Left forelimb (tissue), 1 donor: ENCODE data around the gene GDF2.

Experiments used
- DNase-seq: peaks from one replicate; pipeline ENCODE4 v3.0.0-alpha.2; 2018; ENCODE audit warnings: low spot score

Gene GDF2

DNA sequence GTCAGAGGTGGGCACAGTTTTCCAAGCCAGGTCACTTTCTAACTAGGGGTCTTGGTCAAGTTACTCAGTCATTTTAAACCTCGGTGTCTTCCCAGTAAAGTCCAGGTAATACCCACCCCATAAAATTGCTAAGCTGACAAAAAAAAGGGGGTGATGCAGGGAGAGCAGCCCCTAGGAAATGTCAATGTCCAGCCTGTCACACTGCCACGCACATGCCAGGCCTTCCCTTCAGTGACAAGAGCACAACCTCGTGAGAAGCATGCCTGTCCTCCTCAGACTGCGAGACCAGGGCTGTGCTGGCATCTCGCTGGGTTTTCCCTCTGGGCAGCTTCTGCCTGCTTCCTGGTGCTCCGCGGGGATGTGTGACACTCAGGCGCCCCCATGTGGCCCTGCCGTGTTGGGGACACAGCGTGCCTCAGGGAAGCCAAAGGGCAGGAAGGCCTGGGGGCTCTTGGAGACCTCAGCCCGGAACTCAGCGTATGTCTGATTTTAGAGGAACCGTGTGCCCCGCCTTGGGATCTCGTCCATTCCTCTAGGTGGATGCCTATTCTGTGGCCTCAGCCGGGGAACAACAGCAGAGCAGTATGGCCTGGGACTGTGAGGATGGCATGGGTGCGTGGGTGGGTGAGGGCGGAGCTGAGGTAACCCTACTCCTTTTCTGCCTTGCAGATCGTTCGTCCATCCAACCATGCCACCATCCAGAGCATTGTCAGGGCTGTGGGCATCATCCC lies 10.2 kb upstream of the GDF2 start:
- peak; percentile 84 for DNase-seq

DNA sequence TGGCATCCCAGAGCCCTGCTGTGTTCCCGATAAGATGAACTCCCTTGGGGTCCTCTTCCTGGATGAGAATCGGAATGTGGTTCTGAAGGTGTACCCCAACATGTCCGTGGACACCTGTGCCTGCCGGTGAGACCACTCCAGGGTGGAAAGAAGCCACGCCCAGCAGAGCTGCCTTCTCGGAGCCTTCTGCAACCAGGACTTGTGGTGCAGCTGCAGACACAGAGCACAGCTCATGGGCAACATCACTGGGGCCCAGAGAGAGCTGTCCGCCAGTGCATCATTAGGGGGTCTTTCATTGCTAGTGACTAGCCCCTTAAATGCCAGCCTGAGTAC lies 9.6 kb upstream of the GDF2 start:
- no peak for DNase-seq

DNA sequence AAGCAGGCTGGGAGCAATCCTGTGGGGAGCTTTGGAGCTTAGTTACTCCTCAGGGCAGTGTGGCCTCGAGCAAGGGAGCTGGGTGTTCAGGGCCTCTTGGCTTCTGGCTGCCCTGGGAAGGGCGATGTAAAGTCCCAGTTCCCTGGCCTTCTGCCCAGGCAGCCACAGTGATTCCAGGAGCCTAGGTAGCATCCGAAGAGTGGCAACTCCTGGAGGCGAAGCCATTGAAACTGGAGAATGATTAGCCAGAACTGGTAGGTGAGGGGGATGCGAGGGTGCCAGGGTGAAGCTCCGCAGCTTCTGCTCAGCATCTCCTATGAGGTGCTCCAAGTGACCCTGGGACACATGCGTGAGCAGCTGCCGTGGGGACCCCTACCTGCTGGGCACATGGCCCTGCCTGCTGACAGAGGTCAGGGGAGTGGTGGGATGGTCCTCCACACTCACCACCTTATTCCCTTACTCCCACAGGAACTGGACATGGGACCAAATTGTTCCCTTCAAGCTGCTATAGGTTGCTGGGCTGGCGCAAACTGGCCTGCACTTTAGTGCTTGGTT lies 7.8 kb upstream of the GDF2 start:
- no peak for DNase-seq

DNA sequence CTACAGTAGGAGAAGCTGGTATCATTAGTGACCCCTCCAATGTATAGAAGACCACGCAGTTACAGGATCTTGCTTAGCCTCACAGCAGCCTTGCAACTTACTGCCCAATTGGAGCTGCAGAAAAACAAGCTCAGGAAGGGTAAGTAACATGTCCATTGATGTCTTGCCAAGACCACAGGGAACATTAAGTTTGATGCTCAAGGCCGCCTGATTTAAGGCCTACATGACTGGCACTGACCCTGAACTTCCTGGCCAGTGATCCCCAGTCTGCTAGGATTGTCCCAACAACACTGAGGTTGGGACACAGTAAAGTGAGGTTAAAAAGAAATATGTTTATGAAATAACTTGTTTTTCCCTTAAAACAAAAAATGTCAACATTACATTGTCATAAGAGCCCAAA lies 6.8 kb upstream of the GDF2 start:
- no peak for DNase-seq

DNA sequence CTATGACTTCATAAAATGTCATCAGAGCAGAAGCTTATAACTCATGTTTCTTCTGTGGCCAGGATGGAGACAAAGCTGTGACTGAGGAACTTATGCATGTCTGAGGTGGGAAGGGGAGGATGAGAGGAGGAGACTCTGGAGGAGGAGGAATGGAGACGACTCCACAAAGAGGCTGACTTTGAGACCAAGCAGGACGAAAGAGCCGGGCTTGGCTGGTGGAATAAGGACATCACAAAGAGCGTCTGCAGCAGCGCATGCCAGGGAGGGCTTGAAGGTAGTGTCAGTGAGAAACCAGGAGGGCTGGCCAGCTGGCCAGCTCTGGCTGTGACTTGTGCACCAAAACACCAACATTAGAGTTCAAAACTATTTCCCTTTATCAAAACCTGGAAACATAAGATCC lies 6.1 kb upstream of the GDF2 start:
- no peak for DNase-seq

DNA sequence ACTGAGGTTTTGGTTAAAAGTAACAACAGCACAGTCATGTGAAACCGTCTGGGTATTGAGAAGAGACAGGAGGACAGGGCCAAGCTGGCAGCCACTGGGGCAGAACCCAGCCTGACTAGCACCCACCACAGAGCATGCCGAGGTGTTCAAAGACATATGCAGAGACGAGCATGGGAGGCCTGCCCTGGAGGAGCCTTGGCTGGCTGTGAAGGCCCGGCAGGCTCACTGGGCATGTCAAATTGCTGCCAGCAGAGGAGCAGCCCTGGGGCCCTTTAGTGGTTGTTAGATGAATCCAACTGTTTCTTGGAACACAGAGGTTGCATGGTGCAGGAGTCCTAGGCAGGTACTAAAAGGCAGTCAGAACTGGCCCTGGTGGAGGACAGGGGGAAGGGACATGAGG lies 5.0 kb upstream of the GDF2 start:
- no peak for DNase-seq

DNA sequence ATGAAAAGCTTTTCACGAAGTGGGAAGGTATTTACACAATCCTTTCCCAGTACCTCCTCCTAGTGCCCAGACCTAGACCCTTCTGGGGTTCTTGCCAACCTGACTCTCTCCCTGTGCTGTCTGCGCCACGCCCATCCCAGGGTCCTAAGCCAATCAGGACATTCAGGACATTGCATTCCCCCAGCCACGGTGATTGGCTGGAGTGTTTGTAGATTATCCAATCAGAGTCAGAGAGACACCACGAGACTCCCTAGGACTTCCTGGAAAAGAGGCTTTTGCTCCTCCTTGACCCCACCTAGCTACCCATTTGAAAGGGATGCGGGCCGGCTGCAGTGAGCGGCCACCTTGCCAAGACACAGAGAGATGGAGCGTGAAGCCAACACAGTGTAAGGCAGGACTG lies 3.5 kb upstream of the GDF2 start:
- peak; percentile 42 for DNase-seq

DNA sequence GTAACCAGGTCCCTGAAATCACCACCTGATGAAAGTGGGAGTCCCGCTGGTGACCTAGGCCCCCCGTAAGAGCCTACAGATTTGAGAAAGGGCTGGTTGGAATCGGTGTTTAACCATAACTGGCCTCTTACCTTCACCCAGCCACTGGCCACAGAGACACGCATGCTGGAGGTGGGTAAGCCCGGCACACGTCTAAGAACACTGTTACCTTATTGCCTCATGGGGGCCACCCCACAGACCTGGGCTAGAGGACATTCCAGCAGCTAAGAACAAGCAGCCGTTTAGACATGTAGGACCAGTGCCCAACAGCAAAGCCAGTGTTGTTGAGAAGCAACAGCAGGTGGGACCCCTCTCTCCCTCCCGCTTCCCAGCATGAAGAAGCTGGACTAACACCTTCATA lies 2.5 kb upstream of the GDF2 start:
- DNase-seq: peak; percentile 58

DNA sequence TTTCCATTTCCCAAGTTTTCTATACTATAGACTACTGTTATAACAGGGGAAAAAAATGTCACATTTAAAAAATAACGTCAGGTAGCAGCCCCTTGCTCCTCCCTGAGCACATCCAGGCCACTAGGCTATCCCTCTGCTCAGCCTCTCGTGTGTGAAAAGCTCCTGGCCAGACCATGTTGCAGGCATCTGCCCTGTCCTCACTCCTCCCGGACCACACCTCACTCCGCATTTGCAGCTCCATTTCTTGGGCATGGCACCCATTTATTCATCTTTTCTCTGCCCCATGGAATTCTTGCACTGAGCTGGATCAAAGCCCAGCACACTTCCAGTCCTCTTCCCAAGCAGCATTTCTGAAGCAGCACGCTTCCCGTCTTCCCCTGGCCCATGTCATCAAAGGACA lies 1.4 kb upstream of the GDF2 start:
- DNase-seq: no peak

DNA sequence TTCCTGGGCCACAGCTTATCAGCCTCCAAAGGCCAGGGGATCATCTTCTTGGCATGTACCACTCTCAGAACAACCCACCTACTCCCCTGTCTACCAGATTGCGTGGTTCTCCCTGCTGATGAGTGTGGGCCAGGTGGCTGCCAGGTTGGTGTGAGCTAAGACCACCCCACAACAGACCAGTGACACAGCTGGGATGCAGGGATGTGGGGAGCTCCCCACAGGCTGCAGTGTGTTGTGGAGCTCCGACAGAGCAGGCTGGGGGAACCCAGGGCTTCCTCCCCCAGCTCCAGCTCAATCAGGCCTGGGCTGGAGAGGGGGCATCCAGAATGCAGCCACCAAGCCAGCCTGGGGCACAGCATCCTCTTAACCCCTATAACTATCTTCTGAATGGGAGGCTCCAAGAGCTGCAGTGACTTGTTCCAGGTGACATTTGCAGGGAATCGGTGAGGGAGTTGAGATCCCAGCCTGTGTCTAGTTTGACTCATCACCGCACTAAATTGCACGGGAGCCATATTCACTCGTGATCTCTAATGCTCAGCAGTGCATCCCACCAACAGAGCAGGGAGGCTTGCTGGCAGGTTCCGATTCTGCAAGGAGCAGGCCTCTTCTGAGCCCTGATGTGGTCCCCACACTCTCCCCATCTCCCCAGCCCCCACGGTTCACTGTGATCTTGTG lies 596 bp upstream of the GDF2 start:
- peak; percentile 42 for DNase-seq

DNA sequence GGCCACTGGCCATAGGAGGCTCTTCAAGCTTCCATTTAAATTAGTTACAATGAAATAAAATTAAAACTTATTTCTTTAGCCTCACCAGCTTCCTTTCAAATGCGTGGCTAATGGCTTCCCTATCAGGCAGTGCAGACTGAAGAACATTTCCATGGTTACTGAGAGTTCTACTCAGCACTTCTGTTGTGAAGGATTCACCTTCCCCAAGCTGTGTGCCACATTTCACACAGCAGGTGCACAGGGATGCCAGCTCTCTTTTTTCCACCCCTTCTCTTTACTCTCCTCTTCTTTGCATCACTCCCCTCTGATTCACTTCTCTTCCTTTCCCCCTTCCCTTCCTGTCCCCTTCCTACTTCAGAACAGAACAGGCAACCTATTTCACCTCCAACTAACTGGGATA lies 833 bp downstream of the GDF2 start:
- DNase-seq: no peak

DNA sequence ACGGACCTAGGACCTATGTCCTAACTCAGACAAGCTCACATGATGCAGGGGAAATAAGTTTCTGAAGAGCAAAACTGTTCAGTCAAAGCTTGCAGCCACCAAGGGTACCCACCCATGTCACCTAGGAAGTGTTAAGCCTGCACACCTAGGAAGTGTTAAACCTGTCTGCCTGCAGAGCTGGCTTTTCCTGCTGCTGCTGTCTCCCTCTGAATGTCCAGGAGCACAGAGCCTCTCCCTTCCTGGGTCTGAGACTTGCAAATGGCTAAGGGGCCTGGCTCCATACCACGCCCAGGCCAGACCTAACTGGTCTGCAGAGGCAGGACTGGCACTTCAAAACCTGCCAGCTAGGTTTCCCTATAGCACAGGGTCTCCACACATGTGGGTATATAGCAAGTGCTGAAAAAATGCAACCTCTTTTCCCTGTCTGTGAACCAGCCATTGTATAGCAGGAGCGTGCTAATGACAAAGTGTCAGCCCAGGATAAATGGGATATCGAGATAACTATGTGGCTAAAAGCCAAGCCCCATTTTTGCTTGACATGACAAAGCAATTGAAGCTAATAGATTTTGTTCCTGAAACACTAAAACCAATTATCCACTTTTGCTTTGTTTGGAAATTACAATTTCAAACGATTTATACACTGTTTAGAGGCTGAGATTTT lies 1.5 kb downstream of the GDF2 start:
- peak; percentile 40 for DNase-seq

DNA sequence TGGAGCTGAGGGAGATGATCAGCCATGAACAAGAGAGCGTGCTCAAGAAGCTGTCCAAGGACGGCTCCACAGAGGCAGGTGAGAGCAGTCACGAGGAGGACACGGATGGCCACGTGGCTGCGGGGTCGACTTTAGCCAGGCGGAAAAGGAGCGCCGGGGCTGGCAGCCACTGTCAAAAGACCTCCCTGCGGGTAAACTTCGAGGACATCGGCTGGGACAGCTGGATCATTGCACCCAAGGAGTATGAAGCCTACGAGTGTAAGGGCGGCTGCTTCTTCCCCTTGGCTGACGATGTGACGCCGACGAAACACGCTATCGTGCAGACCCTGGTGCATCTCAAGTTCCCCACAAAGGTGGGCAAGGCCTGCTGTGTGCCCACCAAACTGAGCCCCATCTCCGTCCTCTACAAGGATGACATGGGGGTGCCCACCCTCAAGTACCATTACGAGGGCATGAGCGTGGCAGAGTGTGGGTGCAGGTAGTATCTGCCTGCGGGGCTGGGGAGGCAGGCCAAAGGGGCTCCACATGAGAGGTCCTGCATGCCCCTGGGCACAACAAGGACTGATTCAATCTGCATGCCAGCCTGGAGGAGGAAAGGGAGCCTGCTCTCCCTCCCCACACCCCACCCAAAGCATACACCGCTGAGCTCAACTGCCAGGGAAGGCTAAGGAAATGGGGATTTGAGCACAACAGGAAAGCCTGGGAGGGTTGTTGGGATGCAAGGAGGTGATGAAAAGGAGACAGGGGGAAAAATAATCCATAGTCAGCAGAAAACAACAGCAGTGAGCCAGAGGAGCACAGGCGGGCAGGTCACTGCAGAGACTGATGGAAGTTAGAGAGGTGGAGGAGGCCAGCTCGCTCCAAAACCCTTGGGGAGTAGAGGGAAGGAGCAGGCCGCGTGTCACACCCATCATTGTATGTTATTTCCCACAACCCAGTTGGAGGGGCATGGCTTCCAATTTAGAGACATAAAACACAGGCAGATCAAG lies 3.3 kb downstream of the GDF2 start:
- peak; percentile 60 for DNase-seq

DNA sequence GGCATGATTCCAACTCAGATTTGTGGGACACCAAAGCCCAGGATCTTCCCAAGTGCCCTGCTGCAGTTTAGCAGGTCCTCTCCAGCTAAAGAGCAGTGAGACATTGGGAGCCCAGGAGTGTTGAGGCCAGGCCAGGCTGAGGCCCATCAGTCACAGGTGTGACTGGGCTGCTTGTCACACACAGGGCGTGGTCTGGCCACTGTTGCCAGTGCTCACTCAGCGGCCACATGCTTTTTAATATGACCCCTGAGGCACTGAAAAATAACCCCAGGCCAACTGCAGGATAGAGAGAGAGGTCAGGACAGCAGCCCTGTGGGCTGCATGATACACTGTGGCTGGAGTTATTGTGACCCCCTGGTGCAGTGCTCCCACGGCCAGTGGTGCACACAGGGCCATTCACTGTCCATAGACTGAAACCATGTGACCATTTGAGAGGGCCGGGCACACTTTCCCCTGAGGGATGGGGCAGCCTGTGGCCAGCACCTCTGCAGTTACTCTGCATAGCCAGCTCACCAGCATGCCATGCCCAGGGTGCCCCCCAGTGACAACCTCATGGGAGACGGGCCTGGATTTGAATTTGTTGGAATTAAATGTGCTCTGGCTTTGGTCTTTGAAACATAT lies 4.2 kb downstream of the GDF2 start:
- DNase-seq: peak; percentile 42

DNA sequence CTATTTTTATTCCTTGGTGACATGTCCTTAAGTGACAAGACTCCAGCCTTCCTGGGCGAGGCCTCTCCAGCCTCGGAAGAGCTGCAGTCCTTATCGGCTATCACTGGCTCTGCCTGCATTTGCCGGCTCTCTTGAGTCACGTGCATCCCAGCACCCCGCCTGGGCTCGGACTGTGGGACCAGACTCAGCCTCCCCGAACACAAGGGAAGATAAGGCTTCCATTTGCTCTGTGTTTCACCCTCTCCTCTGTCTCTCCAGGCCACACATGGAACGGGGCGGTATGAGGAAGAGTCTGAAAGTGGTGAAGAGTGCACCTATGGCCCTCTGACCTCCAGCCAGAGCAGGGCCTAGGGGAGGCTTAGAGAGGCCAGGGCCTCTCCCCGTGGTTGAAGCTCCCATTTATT lies 4.7 kb downstream of the GDF2 start:
- DNase-seq: peak; percentile 41

DNA sequence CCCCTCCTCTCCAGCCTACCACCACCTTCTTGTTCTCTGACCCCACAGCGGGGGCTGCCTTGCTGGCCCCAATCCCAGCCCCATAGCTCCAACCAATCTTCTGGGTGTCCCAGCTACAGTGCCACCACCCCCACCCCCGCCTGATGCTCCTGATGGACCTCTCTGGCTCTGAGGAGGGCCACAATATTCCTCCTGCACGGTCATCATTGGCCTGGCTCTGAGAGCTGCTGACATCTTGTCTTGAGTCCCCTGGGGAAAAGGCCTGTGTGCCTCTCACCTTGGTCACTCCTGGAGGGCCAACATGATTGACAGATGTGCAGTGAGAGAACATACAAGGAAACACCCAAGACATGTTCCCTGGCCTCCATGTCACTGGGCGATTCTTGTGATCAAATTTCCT lies 7.6 kb downstream of the GDF2 start:
- peak; percentile 63 for DNase-seq

DNA sequence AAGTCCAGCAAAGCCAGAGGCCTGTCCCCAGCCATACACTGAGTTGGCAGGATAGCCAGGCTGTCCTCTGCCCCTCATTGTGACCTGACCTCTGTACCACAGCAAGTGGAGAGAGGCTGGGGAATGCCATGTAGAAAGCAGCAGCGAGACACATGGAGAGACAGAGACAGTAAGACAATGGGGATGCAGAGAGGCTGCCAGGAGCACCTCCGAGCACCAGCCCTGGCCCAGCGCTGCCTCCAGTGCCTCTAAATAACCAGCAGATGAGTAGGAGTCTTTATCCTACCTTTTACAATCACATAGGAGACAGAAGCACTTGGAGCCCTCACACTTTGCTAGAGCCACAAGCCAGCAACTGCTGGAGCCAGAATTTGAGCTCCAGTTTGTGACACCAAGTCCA lies 8.1 kb downstream of the GDF2 start:
- peak; percentile 55 for DNase-seq

DNA sequence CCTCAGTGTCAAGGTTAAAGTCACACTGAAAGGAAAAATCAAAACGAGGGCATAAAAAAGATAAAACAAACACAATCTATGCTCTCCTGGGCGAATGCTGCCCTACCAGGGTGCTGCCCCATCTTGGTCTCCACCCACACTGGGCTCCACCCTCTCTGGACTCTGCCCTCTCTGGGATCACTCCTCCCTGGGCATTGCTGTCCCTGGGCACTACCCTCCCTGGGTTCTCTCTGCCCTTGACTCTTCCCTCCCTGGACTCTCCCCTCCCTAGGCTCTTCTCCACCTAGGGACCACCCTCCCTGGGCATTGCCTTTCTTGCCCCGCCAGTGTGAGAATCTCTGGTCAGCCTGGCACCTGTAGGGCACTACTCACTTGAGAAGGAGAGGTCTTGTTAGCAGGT lies 8.6 kb downstream of the GDF2 start:
- peak; percentile 59 for DNase-seq

DNA sequence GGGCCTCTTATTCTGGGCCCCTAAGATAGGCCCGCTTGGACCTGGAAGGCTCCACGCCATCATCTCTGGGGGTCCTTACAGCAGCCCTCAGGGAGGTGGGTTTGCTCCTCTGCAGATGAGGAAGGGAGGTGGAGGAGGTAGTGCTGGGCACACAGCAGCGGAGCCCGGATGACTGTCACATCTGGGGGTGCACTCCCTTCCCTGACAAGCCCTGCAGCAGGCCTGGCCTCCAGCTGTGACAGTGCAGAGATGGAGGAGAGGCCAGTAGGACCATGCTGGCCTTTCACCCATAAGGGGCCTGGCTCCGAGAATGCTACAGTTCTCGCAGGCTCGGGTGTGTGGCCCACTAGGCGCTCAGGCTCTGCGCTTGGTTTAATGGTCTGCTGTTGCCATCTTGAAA lies 9.2 kb downstream of the GDF2 start:
- peak; percentile 45 for DNase-seq

DNA sequence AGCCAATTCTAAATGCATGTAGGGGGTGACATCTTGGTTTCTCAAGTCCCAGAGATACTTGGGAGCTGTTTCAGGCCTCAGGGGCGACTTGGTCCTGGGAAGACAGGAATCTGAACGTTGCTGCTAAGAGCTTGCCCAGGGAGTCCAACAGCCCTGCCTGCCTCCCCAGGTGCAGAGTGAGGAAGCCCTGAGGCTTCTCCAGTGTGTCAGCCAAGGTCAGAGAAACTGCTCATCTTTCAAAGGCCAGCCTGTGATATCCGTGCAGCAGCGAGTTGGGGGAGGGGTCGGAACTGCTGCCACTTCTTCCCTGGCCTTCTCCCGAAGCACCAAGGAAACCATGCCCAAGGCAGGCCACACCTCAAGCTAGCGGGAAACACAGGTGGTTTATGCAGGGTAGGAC lies 9.7 kb downstream of the GDF2 start:
- DNase-seq: peak; percentile 23

DNA sequence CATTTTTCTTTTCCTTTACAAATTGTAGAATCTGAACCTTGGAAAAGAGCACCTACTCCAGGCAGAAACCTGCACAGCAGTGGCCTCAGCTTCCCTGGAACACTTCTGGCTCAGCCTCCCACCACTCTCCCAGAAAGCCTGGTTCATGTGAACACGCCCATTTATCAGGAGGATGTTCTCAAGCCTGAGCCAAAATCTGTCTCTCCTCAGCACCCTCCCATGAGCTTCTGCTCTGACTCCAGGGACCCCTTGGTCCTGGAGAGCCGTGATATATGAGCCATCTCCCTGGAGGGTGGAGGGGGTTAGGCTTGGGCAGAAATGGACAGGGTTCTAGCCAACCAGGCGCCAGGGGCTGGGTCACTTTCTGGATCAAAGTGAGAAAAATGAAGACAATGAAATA lies 10.1 kb downstream of the GDF2 start:
- peak; percentile 15 for DNase-seq

DNA sequence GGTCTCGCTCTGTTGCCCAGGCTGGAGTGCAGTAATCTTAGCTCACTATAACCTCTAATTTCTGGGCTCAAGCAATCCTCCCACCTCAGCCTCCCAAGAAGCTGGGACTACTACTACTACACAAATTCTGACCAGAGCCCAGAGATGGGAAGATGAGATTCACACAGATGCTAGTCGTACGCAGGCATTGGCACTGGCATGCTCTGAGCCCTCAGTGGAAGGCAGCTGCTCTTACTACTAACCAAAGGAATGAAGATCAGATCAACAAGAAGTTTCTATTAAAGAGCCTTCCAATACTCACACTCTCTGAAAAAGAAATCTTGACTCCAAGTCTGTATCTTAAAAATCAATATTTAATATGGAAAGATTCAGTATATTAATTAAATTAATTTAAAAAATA lies 10.7 kb downstream of the GDF2 start:
- DNase-seq: no peak
